GM12873 (cell line): ENCODE results near the gene LRP1.
A peak's percentile ranks its signal among the peaks of the same experiment; 100 is the strongest.

Experiments
- TF ChIP-seq, protein P1 (sequence below): IDR thresholded peaks from 2 replicates; pipeline ENCODE4 v1.5.1; 2012; ENCODE audit warnings: low read depth, mild to moderate bottlenecking, moderate library complexity, low read length, control low read depth; ENCODE audit not compliant: insufficient read depth; ENCODE audit errors: missing control alignments

The LRP1 gene

DNA sequence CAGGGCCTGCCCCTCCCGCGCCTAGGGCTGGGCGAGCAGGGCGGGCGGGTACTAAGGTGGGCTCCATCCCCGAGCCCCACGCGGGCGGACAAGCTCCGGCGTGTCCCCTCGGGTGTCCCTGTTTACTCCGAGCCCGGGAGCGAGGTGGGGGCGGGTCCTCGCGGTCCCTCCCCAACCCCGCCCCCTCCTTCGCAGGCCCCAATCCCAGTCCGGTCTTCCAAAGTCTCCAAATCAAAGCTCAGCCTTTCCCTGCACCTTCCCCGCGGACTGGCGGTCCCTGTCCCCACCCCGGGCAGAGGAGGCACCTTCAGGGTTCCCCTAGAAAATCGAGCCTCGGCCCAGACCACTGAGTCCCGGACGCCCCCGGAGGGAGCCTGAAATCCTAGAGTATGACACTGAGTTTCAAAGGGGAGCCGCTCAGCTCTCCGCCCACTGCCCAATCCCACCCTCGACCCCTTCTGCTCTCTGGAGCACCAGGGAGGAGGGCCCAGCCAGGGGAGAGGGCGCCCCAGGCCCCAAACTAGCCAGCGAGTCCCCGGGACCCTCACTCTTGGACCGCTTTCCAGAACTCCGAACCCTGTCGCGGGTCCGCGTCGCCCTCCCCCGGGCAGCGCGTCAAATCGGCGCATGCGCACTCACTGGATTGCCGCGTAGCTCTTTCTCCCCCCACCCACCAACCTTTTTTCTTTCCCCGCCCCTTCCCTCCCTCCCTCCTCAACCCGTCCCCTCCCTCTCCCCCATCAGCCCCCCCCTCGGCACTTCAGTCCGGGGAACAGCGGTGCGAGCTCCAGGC, at the start of gene LRP1:
Gene LRP1, plus strand, starts transcription at position 758 of the 793 bp plus-strand sequence. CDS start 482 bp downstream, outside the sequence.
- TF ChIP-seq, protein P1, sequence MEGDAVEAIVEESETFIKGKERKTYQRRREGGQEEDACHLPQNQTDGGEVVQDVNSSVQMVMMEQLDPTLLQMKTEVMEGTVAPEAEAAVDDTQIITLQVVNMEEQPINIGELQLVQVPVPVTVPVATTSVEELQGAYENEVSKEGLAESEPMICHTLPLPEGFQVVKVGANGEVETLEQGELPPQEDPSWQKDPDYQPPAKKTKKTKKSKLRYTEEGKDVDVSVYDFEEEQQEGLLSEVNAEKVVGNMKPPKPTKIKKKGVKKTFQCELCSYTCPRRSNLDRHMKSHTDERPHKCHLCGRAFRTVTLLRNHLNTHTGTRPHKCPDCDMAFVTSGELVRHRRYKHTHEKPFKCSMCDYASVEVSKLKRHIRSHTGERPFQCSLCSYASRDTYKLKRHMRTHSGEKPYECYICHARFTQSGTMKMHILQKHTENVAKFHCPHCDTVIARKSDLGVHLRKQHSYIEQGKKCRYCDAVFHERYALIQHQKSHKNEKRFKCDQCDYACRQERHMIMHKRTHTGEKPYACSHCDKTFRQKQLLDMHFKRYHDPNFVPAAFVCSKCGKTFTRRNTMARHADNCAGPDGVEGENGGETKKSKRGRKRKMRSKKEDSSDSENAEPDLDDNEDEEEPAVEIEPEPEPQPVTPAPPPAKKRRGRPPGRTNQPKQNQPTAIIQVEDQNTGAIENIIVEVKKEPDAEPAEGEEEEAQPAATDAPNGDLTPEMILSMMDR: no peak

DNA sequence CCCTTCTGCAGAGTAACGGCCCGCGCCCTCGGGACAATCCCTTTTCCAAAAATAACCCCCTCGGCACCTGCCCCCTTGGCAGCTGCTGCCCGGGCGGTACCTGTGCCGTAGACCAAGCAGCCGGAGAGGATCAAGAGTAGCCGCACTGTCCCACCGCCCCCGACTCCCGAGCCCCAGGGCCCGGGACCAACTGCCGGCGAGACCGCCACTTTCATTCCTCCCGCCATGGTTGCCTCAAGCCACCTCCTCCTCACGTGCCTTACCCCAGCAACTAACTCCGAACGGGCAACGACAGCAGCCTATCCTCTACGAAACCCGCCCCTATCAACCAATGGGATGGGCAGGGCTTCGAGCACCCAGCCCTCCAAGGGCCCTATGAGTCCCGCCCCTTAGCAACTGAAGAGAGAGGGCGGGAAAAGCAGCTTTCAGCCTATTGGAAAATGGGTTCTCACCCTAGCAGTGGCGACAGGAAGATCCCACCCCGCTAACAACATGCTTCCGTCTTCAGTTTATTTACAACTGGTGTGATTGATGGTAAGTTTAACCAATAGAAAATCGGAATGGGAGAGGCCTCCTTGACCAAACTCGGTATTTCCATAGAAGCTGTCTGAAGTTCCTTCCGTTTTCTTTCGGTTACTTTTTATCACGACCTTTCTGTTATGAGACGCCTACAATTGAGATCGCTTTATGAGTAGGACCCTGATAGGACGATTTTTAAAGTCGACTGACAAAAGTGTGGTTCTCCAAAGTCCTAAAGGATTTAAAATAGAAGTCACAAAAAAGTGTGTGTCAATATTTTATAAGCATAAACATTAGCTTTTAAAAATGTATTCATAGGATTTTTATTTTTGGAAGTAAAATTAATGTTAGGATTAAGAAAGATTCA, 49.5 kb upstream of the LRP1 start, which contains the start of gene NEMP1:
Gene NEMP1, minus strand, starts transcription at position 273 of the 886 bp plus-strand sequence. Its CDS starts 46 bp downstream, at position 227.
- TF ChIP-seq, protein P1: no peak

DNA sequence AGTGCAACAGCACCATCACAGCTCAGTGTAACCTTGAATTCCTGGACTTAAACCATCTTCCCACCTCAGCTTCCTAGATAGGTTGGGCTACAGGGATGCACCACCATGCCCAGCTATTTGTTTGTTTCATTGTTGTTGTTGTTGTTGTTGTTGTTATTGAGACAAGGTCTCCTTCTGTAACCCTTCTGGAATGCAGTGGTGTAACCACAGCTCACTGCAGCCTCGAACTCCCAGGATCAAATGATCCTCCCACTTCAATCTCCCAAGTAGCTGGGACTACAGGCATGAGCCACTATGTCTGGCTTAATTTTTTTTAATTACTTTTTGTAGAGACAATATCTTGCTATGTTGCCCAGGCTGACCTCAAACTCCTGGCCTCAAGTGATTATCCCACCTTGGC, 48.5 kb upstream of the LRP1 start:
- TF ChIP-seq, protein P1: no peak

DNA sequence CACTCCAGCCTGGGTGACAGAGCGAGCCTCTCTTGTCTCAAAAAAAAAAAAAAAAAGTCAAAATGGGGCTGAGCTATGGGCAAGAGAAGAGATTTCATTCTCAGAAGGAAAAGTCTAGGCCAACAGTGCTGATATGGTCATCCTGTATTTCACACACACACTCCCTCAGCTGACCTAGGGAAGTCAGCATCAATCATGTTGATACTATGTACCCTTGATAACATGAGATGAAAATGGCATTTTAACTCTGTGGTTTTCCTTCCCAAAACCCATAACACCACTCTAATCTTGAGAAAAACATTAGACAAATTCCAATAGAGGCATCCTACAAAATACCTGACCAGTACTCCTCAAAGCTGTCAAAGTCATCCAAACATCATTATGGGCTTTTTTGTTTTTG, 47.4 kb upstream of the LRP1 start:
- TF ChIP-seq, protein P1: no peak

DNA sequence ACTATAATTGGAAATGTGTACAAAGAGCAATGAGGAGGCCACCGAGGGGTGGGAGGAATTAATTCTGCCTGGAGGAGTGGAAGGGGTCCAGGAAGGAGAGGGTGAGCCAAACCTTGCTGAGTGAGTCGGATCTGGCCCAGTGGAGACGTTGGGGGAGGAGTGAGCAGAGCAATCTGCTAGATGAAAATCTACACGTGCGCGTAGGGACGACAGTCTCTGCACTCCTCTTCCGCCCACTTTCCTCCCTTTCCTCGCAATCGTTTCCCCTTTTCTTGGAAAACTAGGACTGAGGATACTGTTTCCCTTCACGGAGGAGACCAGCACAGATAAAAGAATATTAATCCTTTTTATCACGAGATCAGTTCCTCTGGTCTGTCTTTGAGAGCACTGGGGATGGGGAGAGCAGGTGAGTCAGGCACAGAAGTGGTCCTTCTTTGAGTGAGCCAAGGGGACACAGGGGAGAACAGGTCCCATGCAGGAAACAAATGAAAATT, 42.2 kb upstream of the LRP1 start:
- TF ChIP-seq, protein P1: no peak

DNA sequence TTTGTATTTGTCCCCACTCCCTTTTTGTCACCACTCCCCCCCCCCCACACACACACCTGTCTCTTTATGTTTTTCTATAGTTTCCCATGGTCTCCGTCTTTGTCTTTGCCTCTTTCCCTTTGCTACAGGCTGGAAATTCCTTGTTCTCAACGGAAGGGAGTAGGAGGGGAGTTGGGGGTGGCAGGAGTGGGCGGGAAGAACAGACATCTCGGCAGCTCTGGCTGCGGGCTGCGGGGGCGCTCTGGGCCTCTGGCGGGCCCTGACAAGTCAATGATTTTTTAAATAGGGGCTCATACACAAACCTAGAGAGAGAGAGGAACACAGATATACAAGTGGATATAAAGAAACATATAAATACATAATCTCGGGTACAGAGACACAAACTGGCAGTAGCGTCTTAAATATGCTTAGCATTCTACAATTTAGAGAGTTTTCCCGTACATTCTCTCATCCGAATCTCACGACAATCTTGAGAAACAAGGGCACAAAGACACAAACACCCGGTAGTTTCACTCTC, 41.7 kb upstream of the LRP1 start:
- TF ChIP-seq, protein P1: peak; percentile 41
